Kidney (tissue), 14 donors: ENCODE measurements around the gene CCDC142. TPM values are rescaled to one million over a fixed set of nuclear protein-coding genes. Genes with fewer than 3 reads are reported as not detected.
"Not testable (repeated sequence)": the region's sequence is repeated elsewhere in the genome, so short reads cannot be mapped to it uniquely, and the experiment has no call there.

Experiments
- DNase-seq, 5 donors: peaks; one replicate each; pipeline ENCODE4 v3.0.0-alpha.2; 2013 to 2020
- FAIRE-seq: peaks from 2 replicates; lab custom pipeline; 2012; peaks lifted over from hg19 to GRCh38; lab: Jason Lieb, UNC
- H3K27ac ChIP-seq, 2 donors: one replicate each; pipeline ENCODE4 v1.7.0; 2013; ENCODE audit warnings: low read depth in 2 of 2, low read length in 2 of 2, inconsistent platforms in 1 of 2
- H3K27me3 ChIP-seq: one replicate; pipeline ENCODE4 v1.7.1; 2013; ENCODE audit warnings: low read length, inconsistent platforms; ENCODE audit not compliant: control insufficient read depth, insufficient read depth
- H3K36me3 ChIP-seq, 3 donors: one replicate each; pipeline versions ENCODE4 v1.7.0 to v1.7.1; 2013; ENCODE audit warnings: low read length in 3 of 3, control low read depth in 1 of 3, inconsistent platforms in 1 of 3; ENCODE audit not compliant: insufficient read depth in 3 of 3, control insufficient read depth in 2 of 3
- H3K4me1 ChIP-seq, 3 donors: one replicate each; pipeline versions ENCODE4 v1.7.0 to v1.7.1; 2013; ENCODE audit warnings: low read length in 3 of 3, inconsistent platforms in 1 of 3, low read depth in 1 of 3; ENCODE audit not compliant: control insufficient read depth in 2 of 3, insufficient read depth in 2 of 3
- H3K4me3 ChIP-seq, 3 donors: one replicate each; pipeline versions ENCODE4 v1.7.0 to v1.8.1; 2013; ENCODE audit warnings: low read length in 3 of 3, control low read depth in 1 of 3, inconsistent platforms in 1 of 3
- H3K9ac ChIP-seq, 3 donors: one replicate each; pipeline versions ENCODE4 v1.7.0 to v1.7.1; 2013; ENCODE audit warnings: low read length in 3 of 3, control low read depth in 1 of 3, inconsistent platforms in 1 of 3
- H3K9me3 ChIP-seq, 3 donors: one replicate each; pipeline versions ENCODE4 v1.7.0 to v1.7.1; 2013; ENCODE audit warnings: low read length in 3 of 3, control low read depth in 1 of 3, inconsistent platforms in 1 of 3; ENCODE audit not compliant: control insufficient read depth in 2 of 3, insufficient read depth in 1 of 3
- CTCF ChIP-seq: IDR thresholded peaks from 3 replicates; pipeline ENCODE4 v1.5.1; 2012; ENCODE audit warnings: mild to moderate bottlenecking, moderate library complexity, borderline replicate concordance; ENCODE audit not compliant: insufficient read depth; ENCODE audit errors: extremely low read depth
- intact Hi-C: fragments of 100-400 bp; cut with DNase I; formaldehyde crosslinking; loops from one replicate; pipeline ENCODE4 v1.11.1; 2022
- polyA plus RNA-seq: library from polyadenylated mRNA; stranded (reverse); fragments of 350-450 nt; fragmentation: Illumina TruSeq; extraction: RNeasy Lipid Tissue Mini Kit (QIAGEN cat#74804); gene quantifications from one replicate; pipeline ENCODE4 v1.2.3, GENCODE V29; 2014; ENCODE audit warnings: low read depth, low replicate concordance; ENCODE audit not compliant: insufficient read depth
- total RNA-seq: library from RNA; stranded (reverse); fragmentation: NEBNext Ultra II Directional; extraction: Animal tissue kit (Norgen Biotek cat#: 25700); gene quantifications from one replicate; pipeline ENCODE4 v1.2.1, GENCODE V29; 2021
- donor health status: control.
- donor health status: control.
- donor health status: control.
- donor health status: control.
- donor health status: control.
- donor health status: DM: yes; HTN: yes; CAD: no.
- donor health status: Normal renal cell carcinoma (clear cell type).

Gene CCDC142
- total and polyA plus RNA-seq, 2 donors from 2014 or later, result 2.8 to 23.1 TPM

- Histone ChIP-seq H3K27ac (peak within 1 kb of the TSS; percentile 80 to 94), H3K4me3 (peak within 1 kb of the TSS; percentile 78 to 97 (median 96)), H3K9ac (peak within 1 kb of the TSS; percentile 68 to 98 (median 91)), H3K4me1 (peaks cover 0 to 2% (median 0%) of the 10 kb centered on the region in 3 donors), H3K9me3 (no peaks in the 10 kb centered on the region), H3K27me3 (no peaks in the 10 kb centered on the region), H3K36me3 (peaks cover 0 to 13% (median 9%) of the 10 kb centered on the region in 3 donors)
- peak; percentile 95 to 98 (median 98) for DNase-seq
- FAIRE-seq, result no peak
- no peak for TF ChIP-seq CTCF
- intact Hi-C loops, result no loop called here
Observed at GRCh38 chr2:74472086-74472944, 10.5 kb downstream of the CCDC142 start, which contains the start of gene MRPL53. TSS of gene MRPL53 (minus strand) at chr2:74472680. CDS start at chr2:74472660, 20 bp downstream.

GRCh38 chr2:74471332-74472065, 11.3 kb downstream of the CCDC142 start:
- DNase-seq (peak in 1 of 5 donors; percentile 32), FAIRE-seq (no peak)
- H3K4me3 ChIP-seq, result peak overlapping the region; percentile 78 to 97 (median 96)
- TF ChIP-seq CTCF, result no peak
- peak overlapping the region; percentile 68 to 98 (median 91) for H3K9ac ChIP-seq
- H3K36me3 ChIP-seq, result peaks cover 0 to 13% (median 9%) of the 10 kb centered on the region in 3 donors
- no peaks in the 10 kb centered on the region for H3K27me3 ChIP-seq
- H3K4me1 ChIP-seq, result peaks cover 0 to 2% (median 0%) of the 10 kb centered on the region in 3 donors
- intact Hi-C loops, result no loop called here
- no peaks in the 10 kb centered on the region for H3K9me3 ChIP-seq
- peak overlapping the region; percentile 80 to 94 for H3K27ac ChIP-seq

- H3K9me3 ChIP-seq, H3K4me3 ChIP-seq, H3K4me1 ChIP-seq, H3K27me3 ChIP-seq, H3K9ac ChIP-seq, FAIRE-seq, intact Hi-C loops, H3K27ac ChIP-seq: not testable (repeated sequence)
- peak in 1 of 5 donors; percentile 65 for DNase-seq
- H3K36me3 ChIP-seq, result peaks cover 0 to 13% (median 9%) of the 10 kb centered on the region in 3 donors
Observed at GRCh38 chr2:74470742-74471141, 12.1 kb downstream of the CCDC142 start.
